ENCODE results near the gene AGBL4.
A peak's percentile ranks its signal among the peaks of the same experiment; 100 is the strongest.

The AGBL4 gene

GRCh38 chr1:48536477-48536876, 1487.3 kb downstream of the AGBL4 start:
- H3K27ac ChIP-seq, result no peak overlapping the region
- no peak for DNase-seq (ENCODE audit: low spot score)
- ChIA-PET CTCF (interaction anchor here (1.1 kb wide), 1 partner anchor 39 kb away, joined by 3 read pairs; no protein-coding TSS in a partner anchor), POLR2A (ENCODE audit: low non-redundant PET) (no interaction called here)
- TF ChIP-seq, protein P1, sequence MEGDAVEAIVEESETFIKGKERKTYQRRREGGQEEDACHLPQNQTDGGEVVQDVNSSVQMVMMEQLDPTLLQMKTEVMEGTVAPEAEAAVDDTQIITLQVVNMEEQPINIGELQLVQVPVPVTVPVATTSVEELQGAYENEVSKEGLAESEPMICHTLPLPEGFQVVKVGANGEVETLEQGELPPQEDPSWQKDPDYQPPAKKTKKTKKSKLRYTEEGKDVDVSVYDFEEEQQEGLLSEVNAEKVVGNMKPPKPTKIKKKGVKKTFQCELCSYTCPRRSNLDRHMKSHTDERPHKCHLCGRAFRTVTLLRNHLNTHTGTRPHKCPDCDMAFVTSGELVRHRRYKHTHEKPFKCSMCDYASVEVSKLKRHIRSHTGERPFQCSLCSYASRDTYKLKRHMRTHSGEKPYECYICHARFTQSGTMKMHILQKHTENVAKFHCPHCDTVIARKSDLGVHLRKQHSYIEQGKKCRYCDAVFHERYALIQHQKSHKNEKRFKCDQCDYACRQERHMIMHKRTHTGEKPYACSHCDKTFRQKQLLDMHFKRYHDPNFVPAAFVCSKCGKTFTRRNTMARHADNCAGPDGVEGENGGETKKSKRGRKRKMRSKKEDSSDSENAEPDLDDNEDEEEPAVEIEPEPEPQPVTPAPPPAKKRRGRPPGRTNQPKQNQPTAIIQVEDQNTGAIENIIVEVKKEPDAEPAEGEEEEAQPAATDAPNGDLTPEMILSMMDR (conservative IDR thresholded peaks at IDR 0.05; ENCODE audit: low read depth), result no peak

GRCh38 chr1:48532976-48533375, 1490.8 kb downstream of the AGBL4 start:
- no peak for DNase-seq (ENCODE audit: low spot score)
- ChIA-PET CTCF (no interaction called here), POLR2A (ENCODE audit: low non-redundant PET) (no interaction called here)
- TF ChIP-seq, protein P1 (conservative IDR thresholded peaks at IDR 0.05; ENCODE audit: low read depth), result no peak
- H3K27ac ChIP-seq, result no peak overlapping the region

DNA sequence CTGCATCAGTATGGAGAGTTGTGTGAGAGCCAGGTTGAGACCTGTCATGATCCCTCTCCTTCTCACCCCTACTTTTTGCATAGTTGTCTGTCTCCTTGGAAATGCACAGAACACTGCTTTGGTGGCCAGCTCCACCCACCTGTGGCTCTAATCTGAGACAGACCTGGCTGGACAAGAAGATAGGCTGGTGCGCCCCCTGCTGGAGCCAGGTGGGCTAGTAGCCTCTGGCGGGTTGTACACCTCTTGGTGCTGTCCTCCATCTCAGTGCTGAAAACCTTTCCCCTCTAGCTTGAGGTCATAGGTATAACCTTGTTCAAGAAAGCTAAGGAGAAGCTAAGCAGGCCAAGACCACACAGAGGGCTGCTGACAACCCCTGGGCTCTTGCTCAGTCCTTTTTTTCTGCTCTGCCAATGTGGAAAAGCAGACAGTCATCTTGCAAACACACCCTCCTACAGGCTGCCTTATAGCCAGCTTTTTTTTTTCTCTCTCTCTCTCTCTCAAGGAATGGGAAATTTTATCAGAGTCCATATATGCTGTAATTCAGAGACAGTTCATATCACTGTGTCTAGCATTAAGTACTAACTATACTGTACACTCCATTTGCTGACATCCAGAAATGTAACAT, 1492.9 kb downstream of the AGBL4 start:
- no peak overlapping the region for H3K27ac ChIP-seq
- DNase-seq (ENCODE audit: low spot score), result peak; percentile 36
- TF ChIP-seq, protein P1 (conservative IDR thresholded peaks at IDR 0.05; ENCODE audit: low read depth), result peak; percentile 40
- POLR2A ChIA-PET (ENCODE audit: low non-redundant PET), result no interaction called here
- CTCF ChIA-PET, result interaction anchor here (0.6 to 1.0 kb wide), 5 partner anchors 11 to 1013 kb away, joined by 3 to 4 read pairs (median 3); no protein-coding TSS in a partner anchor

- POLR2A ChIA-PET (ENCODE audit: low non-redundant PET), result interaction anchor here (0.5 kb wide), 1 partner anchor 72 kb away, joined by 3 read pairs; no protein-coding TSS in a partner anchor
- CTCF ChIA-PET, result interaction anchor here (0.6 kb wide), 2 partner anchors 1281 to 1592 kb away, joined by 3 to 4 read pairs; no protein-coding TSS in a partner anchor
- TF ChIP-seq, protein P1 (conservative IDR thresholded peaks at IDR 0.05; ENCODE audit: low read depth), result no peak
- H3K27ac ChIP-seq, result no peak overlapping the region
- no peak for DNase-seq (ENCODE audit: low spot score)
Observed at GRCh38 chr1:48527051-48527450, 1496.7 kb downstream of the AGBL4 start.

DNA sequence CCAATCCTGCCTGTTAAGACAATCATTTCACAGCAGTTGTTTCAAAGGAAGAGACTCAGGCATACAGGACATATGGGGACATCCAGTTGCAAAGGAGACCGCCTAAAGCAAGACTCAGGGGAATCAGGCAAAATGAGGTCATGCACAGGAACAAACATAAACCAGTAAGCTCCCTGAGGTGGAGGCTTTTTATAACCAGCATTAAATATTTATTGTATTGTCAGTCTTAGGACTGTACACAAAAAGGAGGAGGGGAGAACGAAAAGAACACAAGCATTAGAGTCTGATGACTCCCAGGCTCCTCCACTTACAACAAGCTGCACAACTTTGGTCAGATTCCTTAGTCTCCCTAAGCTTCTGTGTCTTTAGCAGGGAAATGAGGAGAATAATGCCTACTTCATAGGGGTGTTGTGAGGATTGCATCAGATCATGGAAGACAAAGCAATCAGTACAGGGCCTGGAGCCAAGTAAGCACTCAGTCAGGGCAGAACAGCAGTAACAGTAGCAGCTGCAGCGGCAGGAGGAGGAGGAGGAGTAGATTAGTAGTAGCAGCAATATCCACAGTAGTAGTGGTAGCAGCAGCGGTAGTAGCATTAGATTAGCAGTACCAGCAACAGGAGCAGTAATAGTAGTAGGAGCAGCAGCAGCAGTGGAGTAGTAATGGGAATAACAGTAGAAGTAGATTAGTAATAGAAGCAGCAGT, 1497.6 kb downstream of the AGBL4 start:
- H3K27ac ChIP-seq, result no peak overlapping the region
- no peak for DNase-seq (ENCODE audit: low spot score)
- TF ChIP-seq, protein P1 (conservative IDR thresholded peaks at IDR 0.05; ENCODE audit: low read depth), result no peak
- ChIA-PET CTCF (interaction anchor here (0.5 kb wide), 1 partner anchor 35 kb away, joined by 3 read pairs; no protein-coding TSS in a partner anchor), POLR2A (ENCODE audit: low non-redundant PET) (no interaction called here)

GRCh38 chr1:48524892-48525467, 1498.8 kb downstream of the AGBL4 start:
- ChIA-PET POLR2A (ENCODE audit: low non-redundant PET) (no interaction called here), CTCF (interaction anchor here (0.6 to 1.0 kb wide), 3 partner anchors 168 to 1811 kb away, joined by 3 to 8 read pairs (median 3); no protein-coding TSS in a partner anchor)
- DNase-seq (ENCODE audit: low spot score), result no peak
- no peak overlapping the region for H3K27ac ChIP-seq
- TF ChIP-seq, protein P1 (conservative IDR thresholded peaks at IDR 0.05; ENCODE audit: low read depth), result no peak

Data from RWPE1 (cell line).